Stimulated activated CD8-positive, alpha-beta memory T cell treated with anti-CD3 and anti-CD28 coated beads, Interleukin-12 subunit alpha, Interleukin-12 subunit beta, amount 100 ng/mL, for 1 hour (primary cell): ENCODE results near the gene ZFPM1.
"Not testable (repeated sequence)": the region's sequence is repeated elsewhere in the genome, so short reads cannot be mapped to it uniquely, and the experiment has no call there.

Experiments used
- DNase-seq: peaks from one replicate; pipeline ENCODE4 v3.0.0-alpha.2; 2020; ENCODE audit warnings: low read depth

The ZFPM1 gene

DNA sequence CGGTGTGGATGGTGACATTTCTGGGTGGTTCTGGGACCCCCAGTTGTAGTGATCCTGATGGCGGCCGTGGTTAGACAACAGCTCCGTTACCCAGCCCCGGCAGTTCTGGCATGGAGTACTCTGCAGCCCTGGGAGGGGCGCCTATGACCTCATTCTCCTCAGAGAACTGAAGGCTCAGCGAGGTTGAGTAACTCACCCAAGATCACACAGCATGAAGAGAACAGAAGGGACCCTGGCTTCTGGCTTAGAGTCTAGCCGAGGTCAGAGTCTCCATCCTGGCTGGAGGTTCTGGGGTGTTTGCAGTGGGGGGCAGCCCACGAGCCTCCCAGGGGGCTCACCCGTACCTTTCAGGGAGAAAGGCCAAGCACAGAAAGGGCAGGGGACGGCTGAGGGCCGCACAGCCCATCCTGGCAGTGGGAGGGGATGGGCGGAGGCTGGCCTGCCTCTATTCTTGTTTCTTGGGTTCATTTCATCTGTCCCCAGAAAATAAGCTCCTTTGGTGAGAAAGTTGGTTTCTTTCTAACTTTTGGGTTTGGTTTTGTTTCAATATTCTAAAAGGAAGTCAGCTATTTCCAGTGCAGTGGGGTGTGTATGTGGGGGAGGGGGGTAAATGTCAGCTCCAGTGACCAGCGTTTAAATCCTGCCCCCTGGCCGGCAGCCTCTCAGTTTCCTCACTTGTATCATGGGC is 13.2 kb downstream of the ZFPM1 start:
- no peak for DNase-seq

DNA sequence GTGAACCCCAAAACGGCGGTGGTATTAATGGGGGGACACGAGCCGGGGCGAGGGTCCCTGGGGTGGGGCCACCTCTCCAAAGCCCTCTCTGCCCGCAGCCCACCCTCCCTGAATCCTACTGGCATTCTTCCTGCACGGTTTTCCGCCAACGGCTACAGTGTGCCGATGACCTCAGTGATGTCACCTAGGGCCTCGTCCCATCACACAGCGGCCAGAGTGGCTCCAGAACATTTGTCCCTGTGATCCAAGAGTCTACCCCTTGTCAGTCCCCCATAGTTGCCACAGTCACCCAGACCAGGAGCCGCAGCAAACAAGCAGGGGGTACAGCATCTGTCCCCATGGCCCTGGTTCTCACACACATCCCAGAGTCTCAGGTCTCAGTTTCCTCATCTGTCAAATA is 13.9 kb downstream of the ZFPM1 start:
- no peak for DNase-seq

DNA sequence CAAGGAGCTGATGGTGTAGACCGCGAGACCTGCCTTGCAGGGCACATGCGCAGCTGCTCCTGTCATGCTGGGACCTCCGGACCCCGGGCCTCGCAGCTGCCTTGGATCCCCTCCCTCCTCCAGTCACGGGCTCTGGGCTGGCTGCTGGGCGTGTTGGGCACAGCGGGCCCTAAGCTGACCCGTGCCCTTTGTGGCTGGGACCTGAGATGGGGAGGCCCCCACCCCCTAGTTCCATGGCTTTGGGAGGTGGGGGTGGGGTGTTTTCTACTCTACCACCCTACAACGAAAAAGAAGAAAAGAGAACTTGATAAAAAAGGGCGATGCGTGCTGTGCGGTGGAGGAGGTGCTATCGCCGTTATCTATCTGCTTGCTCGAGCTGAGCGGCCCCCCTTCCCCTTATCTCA is 14.5 kb downstream of the ZFPM1 start:
- no peak for DNase-seq

DNA sequence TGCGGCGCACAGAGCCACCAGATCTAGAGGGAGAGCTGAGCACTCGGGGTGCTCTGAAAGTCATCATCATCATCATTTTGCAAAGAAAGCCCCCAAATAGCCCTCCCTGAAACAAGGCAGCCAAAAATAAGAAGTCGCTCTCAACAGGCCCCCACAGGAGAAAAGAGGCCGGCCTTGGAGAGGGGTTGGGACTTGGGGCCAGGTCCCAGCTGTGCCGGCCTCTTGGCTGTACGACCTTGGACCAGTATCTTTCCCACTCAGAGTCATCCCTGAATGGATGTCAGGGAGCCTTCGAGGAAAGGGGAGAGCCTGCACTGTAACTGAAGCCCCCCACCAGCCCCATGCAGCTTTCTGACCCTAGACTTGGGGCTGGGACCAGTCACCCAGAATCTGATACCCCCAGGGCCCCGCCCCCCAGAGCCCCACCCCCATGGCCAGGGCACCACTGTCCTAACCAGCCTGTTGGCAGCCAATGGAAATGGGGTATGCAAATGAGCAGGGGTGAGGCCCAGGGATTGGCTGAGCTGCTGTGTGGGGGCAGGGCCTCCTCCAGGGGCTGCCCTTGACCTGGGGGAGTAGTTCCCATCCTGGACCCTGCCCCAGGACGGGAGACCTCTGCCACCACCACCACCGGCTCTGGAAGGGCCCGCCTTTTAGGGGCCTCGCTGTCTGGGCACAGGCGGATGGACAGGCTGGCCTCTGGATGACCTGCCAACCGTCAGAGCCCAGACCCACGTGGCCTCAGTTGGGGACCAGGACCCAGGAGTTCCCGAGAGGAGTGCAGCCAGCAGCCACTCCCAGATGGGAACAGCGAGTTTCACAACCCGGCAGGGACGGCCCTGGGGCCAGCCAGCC is 15.4 kb downstream of the ZFPM1 start:
- DNase-seq: no peak

DNA sequence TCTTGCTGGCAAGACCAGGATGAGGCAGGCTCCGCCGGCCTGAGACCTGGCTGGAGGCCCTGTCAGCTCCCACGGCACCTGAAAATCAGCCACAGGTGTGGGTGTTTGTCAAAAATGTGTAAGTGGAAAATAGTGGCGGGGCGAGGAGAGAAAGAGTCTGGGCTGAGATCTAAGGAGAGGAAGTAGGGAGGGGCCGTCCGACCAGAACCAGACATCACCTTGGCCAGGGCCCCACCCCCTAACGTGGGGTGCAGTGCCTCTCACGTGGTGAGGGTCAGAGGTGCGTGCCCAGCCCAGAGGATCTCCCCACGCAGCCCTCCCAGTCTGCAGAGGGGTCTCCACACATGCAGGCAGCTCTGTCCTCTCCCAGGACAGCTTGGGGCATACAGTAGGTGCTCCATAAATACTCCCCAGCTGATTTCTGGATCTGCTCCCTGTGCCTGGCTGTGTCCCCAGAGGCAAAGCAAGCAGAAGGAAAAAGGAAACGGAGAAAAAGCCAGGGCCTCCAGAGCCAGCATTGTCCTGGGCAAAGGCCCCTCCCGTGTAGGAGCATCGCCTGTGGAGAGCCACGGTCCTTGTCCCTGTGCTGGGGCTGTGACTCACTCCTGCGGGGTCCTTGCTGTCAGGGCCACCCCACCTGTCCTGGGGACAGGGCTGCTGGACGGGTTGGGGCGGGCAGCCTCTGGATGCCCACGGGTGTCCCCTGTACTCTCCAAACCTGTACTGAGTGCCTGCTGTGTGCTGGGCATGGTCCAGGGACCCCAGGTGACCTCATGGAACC is 16.7 kb downstream of the ZFPM1 start:
- no peak for DNase-seq

DNA sequence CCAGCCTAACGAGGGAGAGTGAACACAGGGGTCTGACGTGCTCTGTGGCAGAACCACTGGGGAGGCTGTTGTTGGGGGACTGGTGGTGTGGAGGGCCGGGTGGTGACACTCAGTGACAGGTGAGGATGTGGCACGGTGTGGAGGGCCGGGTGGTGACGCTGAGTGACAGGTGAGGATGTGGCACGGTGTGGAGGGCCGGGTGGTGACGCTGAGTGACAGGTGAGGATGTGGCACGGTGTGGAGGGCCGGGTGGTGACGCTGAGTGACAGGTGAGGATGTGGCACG is 17.3 kb downstream of the ZFPM1 start:
- not testable (repeated sequence) for DNase-seq

DNA sequence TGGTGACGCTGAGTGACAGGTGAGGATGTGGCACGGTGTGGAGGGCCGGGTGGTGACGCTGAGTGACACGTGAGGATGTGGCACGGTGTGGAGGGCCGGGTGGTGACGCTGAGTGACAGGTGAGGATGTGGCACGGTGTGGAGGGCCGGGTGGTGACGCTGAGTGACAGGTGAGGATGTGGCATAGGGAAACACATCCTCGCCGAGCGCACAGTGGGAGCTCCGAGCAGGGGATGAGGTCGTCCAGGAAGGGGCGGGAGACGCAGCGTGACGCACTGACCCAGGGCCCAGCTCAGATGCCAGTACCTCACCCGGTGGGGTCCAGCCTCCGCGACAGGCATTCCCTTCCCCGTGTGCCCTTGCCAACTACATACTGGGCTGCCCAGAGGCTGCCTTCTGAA is 17.6 kb downstream of the ZFPM1 start:
- DNase-seq: not testable (repeated sequence)

DNA sequence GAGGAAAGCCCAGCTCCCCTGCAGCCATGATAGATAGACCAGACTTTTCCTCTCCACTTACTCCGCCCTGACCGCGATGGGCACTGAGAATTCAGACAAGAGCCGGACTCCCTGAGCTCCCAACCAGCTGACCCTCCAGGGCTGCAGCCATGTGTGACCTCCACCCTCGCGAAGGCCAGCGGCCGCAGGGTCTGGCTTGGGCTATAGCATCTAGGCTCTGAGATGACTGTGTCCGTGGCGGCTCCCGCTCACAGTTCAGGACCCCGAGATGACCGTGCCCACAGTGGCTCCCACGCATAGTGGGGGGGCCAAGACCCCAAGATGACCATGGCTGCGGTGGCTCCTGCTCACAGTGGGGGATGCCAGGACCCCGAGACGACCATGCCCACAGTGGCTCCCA is 18.0 kb downstream of the ZFPM1 start:
- DNase-seq: no peak

DNA sequence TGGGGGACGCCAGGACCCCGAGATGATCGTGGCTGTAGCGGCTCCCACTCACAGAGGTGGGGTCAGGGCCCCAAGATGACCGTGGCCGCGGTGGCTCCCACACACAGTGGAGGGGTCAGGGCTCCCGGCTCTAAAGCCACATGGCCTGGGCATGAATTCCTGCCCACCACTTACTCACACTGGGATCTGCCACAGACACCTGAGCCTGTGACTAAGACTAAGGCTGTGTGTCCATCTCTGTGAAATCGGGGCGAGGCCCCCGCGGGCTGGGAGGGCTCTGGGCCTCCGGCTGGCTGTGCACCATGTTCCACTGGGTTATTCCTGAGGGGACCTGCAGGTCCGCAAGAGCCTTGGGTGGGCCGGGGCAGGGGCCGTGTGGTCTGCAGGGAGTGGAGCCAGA is 18.5 kb downstream of the ZFPM1 start:
- no peak for DNase-seq

DNA sequence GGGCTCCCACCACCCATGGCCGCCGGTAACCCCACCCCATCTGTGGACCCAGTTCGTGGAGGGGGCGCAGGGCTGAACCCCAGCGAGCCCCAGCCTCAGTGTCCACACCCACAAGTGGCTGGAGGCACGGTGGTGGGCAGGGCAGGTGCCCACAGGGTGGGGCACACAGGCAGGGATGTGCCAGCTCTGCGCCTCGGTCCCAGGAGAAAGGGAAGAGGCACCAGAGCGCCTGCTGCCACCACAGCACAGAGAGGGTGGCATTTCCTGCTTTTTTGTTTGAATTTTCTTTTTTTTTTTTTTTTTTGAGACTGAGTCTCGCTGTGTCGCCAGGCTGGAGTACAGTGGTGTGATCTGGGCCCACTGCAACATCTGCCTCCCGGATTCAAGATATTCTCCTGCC is 19.0 kb downstream of the ZFPM1 start:
- no peak for DNase-seq

DNA sequence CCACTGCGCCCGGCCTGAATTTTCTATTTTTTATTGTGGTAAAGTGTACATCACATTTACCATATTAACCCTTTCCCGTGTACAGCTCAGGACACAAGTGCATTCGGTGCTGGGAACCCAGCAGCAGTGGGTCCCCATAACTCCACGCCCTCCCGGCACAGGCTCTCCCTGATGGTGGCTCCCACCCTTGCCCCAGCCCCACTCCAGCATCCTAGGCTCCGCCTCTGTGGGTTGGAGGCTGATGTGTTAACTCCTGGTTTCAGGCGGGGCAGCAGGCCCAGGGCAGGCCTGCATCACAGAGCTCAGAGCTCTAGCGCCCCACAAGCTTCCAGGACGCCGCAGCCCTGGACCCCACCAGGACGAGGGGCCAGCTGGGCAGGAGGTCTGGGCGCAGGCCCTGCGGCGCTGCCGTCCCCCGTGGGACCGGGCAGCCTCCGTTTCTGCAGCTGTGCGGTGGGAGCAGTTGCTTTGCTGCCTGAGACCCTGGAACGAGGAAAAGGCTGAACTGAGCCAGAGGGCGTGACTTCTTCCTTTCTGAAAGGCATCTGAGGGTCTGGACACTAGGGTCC is 19.6 kb downstream of the ZFPM1 start:
- DNase-seq: no peak

DNA sequence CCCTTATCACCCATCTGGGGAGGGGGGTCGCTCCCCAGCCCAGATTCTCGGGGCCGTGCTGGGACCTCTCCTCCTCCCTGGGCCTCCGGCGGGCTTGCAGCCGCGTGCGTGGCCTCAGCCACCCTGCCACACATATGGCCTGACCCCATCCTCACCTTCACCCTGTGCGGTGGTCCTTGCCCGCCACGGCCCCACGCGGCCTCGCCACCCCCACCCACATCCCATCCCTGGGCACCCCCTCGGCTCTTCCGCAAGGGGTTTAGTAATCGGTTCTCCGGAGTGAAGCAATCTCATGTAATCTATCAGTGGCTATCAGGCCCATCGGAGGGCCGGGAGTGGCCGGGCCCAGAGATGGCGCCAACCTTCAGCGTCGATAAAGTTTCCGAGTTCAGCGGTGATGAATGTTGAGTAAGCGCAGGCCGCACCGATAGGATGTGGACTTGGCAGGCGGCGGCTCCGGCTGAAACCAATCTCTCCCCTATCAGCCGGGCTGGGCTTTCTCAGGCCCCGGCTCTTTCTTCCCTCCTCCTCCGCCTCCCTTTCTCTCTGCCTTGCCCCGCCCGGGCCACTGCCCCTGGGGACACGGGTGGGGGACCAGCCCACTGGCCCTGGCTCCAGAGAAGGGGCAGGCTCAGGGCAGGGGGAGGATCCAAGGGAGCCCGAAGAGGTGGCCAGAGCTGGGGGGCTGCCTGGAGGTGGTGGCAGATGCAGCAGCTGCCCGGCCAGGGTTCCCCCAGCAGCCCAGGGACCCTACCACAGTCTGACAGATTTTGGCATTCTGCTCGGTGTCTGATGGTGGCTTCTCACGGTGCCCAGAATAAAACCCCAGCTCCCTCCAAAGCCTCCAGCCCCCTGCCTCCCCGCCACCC is 20.8 kb downstream of the ZFPM1 start:
- no peak for DNase-seq

DNA sequence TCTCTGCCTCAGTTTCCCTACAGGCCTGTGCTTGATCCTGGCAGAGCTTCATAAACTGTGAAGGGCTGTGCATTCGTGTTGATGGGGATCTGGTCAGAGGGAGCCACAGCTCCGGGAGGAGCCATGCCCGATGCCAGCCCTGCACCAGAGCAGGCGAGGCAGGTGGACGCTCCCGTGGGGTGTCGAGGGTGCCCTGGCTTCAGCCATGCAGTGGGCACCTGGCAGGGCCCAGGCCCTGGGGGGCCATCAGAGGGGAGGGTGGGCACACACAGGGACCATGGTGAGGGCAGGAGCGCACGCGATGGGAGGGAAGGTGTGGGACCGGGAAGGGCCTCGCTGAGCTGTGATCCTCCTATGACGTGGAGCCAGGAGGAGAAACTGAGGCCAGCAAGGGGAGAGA is 22.0 kb downstream of the ZFPM1 start:
- DNase-seq: no peak

DNA sequence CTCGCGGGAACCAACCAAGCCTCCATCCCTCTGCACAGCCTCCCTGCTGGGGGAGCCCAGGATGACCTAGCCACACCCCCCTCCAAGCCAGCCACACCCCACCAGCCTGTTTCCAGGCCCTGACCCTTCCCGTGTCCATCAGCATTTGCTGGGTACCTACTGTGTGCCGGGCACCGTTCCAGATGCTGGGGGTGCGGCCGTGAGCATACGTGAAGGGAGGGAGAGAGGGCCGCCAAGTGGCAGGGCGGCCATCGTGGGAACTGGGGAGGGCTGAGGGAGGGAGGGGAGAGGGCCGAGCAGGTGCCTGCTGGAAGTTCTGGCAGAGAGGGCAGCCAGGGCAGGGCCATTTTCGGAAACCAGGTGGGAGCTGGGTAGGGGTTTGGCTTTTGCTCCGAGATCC is 23.1 kb downstream of the ZFPM1 start:
- DNase-seq: no peak

DNA sequence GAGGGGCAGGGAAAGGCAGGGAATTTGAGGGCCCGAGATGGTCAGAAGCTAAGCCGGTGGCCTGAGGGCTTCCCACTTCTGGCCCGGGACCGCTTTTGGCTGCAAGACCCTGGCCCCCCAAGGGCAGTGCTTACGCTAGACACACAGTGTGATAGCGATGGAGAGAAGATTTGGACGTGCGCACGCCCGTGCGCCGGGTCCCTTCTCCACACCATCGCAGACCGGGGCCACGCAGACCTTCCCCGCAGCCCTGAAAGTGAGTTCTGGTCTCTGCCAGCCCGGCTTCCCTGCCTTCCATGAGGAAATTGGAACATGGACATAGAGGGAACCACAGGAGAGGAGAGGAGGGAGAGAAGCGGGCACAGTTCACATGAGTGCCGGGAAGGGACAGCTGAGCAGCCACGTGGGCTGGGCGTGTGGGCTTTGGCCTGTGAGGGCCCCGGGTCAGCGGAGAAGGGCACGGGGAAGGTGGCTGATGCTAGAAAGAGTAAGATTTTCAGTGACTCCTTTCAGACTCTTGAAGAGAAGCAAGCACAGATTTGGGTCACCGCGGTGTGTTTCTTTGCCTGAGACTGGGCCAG is 23.8 kb downstream of the ZFPM1 start:
- DNase-seq: no peak

DNA sequence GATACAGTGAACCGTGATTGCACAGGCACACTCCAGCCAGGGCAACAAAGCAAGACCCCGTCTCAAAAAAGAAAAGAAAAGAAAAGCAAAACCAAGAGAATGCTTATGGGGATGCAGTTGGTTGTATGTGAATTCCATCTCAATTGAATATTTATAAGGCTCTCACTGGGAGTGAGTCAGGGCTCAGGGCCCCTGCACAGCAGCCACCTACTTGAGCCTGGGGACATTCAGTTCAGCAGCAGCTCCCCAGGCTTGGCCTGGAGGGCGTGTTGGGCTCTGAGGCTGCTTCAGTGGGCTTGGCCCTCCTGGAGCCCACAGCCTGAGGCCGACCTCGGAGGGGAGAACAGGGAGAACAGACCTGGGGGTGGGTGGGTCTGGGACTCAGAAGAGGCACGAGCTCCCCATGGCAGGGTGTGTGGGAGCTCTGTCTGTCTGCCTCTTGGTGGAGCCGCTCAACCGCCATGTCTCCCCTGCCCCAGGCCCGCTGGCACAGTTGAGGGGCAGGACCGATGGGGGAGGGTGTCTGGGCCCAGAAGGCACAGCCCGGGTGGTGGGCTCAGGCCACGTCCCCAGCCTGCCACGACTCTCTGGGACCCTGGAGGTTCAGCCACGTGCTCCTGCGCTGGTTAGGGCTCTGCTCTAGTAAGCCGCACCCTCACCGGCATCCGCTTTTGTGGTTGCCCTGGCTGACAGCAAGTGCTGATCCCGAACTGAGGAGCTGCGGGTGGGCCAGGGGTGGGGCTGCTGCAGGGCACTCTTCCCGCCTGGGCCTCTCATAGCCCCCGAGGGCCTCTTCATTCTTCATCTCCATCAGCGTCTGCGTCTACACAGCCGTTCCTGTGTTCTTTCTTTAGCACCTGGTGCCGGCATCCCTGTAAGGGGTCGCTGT is 24.8 kb downstream of the ZFPM1 start:
- no peak for DNase-seq

DNA sequence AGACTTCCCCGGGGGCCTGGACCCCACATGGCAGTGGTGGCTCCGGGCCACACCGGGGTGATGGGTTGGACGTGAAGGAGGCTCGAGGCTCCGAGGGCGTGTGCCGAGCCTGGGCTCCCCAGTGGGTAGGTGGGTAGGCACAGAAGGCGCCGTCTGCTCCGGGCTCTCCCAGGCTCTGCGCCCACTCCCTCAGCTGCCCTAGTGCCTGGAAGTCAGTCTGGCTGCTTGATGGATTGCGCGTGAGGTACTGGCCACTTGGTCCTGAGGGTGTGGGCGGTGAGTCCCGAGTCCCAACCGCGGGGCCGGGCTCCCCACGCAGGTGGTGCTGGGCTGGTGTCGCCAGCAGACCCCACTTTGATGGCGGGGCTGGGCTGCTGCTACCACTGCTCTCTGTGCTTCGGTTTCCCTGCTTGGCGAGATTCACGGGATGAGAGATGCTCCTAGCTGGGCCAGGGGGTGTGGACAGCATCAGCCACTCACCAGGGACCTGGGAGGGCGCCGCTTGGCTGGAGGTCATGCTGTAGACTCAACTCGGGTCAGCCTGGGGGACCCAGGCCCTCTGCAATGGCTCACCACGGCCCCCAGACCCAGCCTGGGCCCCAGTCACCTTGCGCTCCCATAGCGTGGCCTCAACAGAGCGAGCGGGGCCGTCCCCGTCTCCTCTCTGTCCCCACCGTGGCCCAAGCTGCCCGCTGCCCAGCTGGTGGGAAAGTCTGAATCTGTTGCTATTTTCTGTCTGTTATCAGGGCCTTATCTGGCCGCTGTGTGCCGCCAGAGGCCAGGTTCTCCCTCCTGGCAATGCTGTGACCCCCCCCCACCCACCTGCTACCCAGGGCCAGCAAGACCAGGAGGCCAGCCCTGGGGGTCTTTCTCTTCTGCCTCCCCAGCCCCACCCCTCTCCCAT is 26.1 kb downstream of the ZFPM1 start:
- DNase-seq: no peak

DNA sequence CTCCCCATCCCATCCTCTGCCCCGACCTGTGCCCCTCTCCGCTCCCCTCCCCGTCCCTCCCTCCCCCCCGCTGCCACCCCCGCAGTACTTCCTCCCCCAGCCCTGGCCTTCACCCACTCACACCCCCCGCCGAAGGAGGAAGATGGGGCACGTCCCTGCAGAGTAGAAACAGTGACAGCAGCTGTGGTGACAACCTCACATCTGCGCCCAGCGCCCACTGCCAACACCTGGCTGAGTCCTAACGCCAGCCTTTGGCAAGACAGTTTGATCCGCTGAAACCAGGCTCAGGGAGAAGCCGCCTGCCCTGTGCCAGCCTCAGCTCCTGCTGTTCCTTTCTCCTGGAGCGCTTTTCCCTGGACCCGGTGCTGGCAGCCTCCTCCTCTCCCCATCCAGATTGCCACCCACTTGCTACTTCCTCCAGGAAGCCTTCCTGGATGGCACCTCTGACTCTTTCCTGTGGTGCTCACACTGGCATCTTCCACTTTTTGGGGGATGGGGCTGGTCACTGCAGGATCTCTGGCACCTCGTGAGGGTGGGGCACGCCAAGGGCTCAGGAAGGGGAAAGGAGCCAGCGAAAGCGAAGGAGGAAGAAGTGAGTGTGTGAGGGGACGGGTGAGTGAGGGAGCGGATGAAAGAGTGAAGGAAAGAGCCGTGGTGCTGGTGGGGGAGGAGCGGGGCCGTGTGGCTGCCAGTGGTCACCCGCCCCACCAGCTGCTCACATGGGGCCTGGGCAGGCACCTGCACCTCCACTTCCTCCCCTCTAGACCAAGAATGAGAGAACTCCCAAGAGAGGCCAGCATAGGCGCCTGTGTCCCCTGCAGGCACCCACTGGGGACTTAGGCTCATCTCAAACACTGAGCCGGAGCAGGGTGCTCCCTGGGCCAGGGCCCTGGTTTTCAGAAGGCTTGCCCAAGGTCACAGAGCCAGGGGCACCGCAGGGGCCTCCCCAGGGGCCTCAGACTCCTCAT is 27.0 kb downstream of the ZFPM1 start:
- no peak for DNase-seq
